Body of pancreas (tissue), 4 donors: ENCODE measurements around the gene FHAD1.

Experiments used
- CTCF ChIP-seq, 7 experiments: fragments of 450-650 bp in 4 of 7; fragments of 200-600 bp in 3 of 7; sonication (generic) in 3 of 7; IDR thresholded peaks; one replicate each; pipeline ENCODE4 v1.5.1; 2016 to 2019; ENCODE audit warnings: antibody characterized with exemption in 7 of 7
- POLR2A ChIP-seq, 3 donors: fragments of 450-650 bp; IDR thresholded peaks; one replicate each; pipeline ENCODE4 v1.6.1; 2016; ENCODE audit warnings: antibody characterized with exemption in 3 of 3, mild to moderate bottlenecking in 2 of 3

DNA sequence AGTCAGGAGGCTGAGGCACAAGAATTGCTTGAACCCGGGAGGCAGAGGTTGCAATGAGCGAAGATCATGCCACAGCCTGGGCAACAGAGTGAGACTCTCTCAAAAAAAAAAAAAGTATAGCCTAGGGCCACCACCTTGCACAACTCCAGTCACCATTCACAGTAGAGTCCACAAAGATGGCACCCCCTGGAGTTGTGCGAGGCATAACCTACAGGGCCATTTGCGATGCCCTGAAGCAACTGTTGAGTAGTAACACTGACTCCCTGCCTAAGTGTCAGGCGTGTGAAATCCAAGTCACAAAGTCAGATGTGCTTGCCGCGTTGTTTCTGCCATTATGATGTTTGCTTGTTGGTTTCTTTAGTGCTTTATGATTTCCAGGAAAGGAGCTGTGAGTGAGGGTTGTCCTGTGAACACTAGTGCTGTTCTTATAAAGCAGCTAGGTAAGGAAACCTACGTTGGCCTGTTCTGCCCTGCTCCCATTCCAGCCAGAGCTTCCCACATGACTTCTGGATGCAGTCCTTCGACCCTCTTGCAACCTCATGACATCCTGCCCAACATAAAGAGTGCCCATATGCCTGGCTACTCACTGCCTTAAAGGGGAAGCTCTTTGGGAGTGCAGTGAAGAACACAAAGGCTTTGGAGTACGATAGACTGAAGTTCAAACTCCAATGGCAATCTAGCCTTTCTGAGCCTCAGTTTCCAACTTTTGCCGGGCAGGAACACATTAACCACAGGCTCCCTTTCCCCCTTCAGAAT, 29.8 kb downstream of the FHAD1 start:
- TF ChIP-seq CTCF (IDR thresholded peaks at IDR 0.05), result no peak
- no peak for TF ChIP-seq POLR2A (IDR thresholded peaks at IDR 0.05)
